GM12878 (cell line): ENCODE results near the gene CD300LG. TPM values are rescaled to one million over a fixed set of nuclear protein-coding genes. Genes with fewer than 3 reads are reported as not detected.

Experiments used
- ATAC-seq: fragments of 200-7000 bp; cut with Tn5 transposase; 3 replicates; pipeline ENCODE4 v1.9.1; 2020; ENCODE audit warnings: mild to moderate bottlenecking, moderate library complexity
- BruUV-seq: library from RNA; stranded (reverse); fragments of 400-500 nt; replicated peaks from 2 replicates; lab custom pipeline; 2021; lab: Mats Ljungman, UMichigan
- CTCF ChIA-PET: fragments of 300-600 bp; sonication (Branson Sonifier 250); formaldehyde crosslinking; extraction: SDS; loops from one replicate; lab custom pipeline; 2021; ENCODE audit warnings: inconsistent platforms; lab: Yijun Ruan, JAX
- POLR2A ChIA-PET: fragments of 350-600 bp; formaldehyde crosslinking; extraction: SDS; loops from one replicate; lab custom pipeline; 2021; ENCODE audit warnings: inconsistent platforms; lab: Charles Lee
- RAD21 ChIA-PET: fragments of 300-600 bp; sonication (Branson Sonifier 250); formaldehyde crosslinking; loops from one replicate; lab custom pipeline; 2023; ENCODE audit warnings: antibody characterized with exemption; ENCODE audit not compliant: unreplicated experiment; lab: Charles Lee
- SMC1A ChIA-PET: fragments of 300-600 bp; sonication (Branson Sonifier 250); formaldehyde crosslinking; loops from one replicate; lab custom pipeline; 2023; ENCODE audit not compliant: unreplicated experiment, uncharacterized antibody; lab: Charles Lee
- DNase-seq: peaks from one replicate; pipeline ENCODE4 v3.0.0-alpha.2; 2011; ENCODE audit warnings: low read depth, low spot score
- FAIRE-seq: peaks from 3 replicates; lab custom pipeline; 2011; peaks lifted over from hg19 to GRCh38; lab: Jason Lieb, UNC
- H2AFZ ChIP-seq: 2 replicates; pipeline ENCODE4 v1.6.0; 2011; ENCODE audit warnings: low read depth, low read length, control low read depth; ENCODE audit not compliant: control insufficient read depth
- H3K27ac ChIP-seq: 2 replicates; pipeline ENCODE4 v1.5.1; 2011; ENCODE audit warnings: control low read depth; ENCODE audit not compliant: control insufficient read depth, insufficient read depth
- H3K27me3 ChIP-seq, 2 experiments: replicated peaks in 1 of 2; 2 replicates each; pipeline versions ENCODE4 v1.6.0 to v1.6.1; 2011; ENCODE audit warnings: low read length in 1 of 2; ENCODE audit not compliant: control insufficient read depth in 2 of 2, insufficient read depth in 2 of 2
- H3K36me3 ChIP-seq, 2 experiments: 2 replicates each; pipeline ENCODE4 v1.5.1; 2011; ENCODE audit warnings: low read length in 1 of 2; ENCODE audit not compliant: control insufficient read depth in 2 of 2, insufficient read depth in 2 of 2
- H3K4me1 ChIP-seq: 2 replicates; pipeline ENCODE4 v1.6.1; 2011; ENCODE audit warnings: mild to moderate bottlenecking, low read length, moderate library complexity, mixed read lengths; ENCODE audit not compliant: control insufficient read depth, insufficient read depth
- H3K4me2 ChIP-seq: 2 replicates; pipeline ENCODE4 v1.6.0; 2011; ENCODE audit warnings: control low read depth; ENCODE audit not compliant: control insufficient read depth, insufficient read depth
- H3K4me3 ChIP-seq: fragments of 200-600 bp; sonication (generic); 2 replicates; pipeline ENCODE4 v1.5.1; 2016
- H3K79me2 ChIP-seq: 2 replicates; pipeline ENCODE4 v1.6.0; 2011; ENCODE audit warnings: low read length; ENCODE audit not compliant: control insufficient read depth, insufficient read depth
- H3K9ac ChIP-seq: 2 replicates; pipeline ENCODE4 v1.8.0; 2011; ENCODE audit warnings: low read length, control low read depth, mixed read lengths; ENCODE audit not compliant: control insufficient read depth, insufficient read depth
- H3K9me3 ChIP-seq: replicated peaks from 3 replicates; pipeline ENCODE4 v1.5.1; 2011; ENCODE audit warnings: mild to moderate bottlenecking, low read length; ENCODE audit not compliant: control insufficient read depth, insufficient read depth
- H4K20me1 ChIP-seq: 2 replicates; pipeline ENCODE4 v1.6.0; 2011; ENCODE audit not compliant: control insufficient read depth, insufficient read depth
- BHLHE40 ChIP-seq, 2 experiments: fragments of 450-650 bp in 1 of 2; IDR thresholded peaks; 2 replicates each; pipeline ENCODE4 v1.6.1; 2011 to 2017; ENCODE audit warnings: low read depth in 2 of 2, borderline replicate concordance in 1 of 2, improper control_type of control experiment in 1 of 2, low read length in 1 of 2, mild to moderate bottlenecking in 1 of 2
- CBX5 ChIP-seq: sonication (generic); IDR thresholded peaks from 2 replicates; pipeline ENCODE4 v1.6.1; 2016; ENCODE audit warnings: low read depth, moderate library complexity, mild to moderate bottlenecking, inconsistent platforms
- E4F1 ChIP-seq: fragments of 450-650 bp; IDR thresholded peaks from 2 replicates; pipeline ENCODE4 v1.6.1; 2018; ENCODE audit warnings: borderline replicate concordance, mild to moderate bottlenecking; ENCODE audit not compliant: partially characterized antibody
- EED ChIP-seq: sonication (generic); IDR thresholded peaks from 2 replicates; pipeline ENCODE4 v1.6.1; 2016; ENCODE audit warnings: antibody characterized with exemption, low read depth
- ETV6 ChIP-seq, 2 experiments: fragments of 450-650 bp in 1 of 2; IDR thresholded peaks in 1 of 2; conservative IDR thresholded peaks in 1 of 2; 2 replicates each; pipeline ENCODE4 v1.6.1; 2014; ENCODE audit warnings: antibody characterized with exemption in 1 of 2, borderline replicate concordance in 1 of 2, low read depth in 1 of 2, mild to moderate bottlenecking in 1 of 2, moderate library complexity in 1 of 2
- IRF3 ChIP-seq: fragments of 450-650 bp; IDR thresholded peaks from 2 replicates; pipeline ENCODE4 v1.6.1; 2014; ENCODE audit warnings: mild to moderate bottlenecking
- JUND ChIP-seq: IDR thresholded peaks from 2 replicates; pipeline ENCODE4 v1.6.1; 2012; ENCODE audit warnings: low read depth, mild to moderate bottlenecking, low read length, improper control_type of control experiment, moderate library complexity
- PML ChIP-seq: IDR thresholded peaks from 2 replicates; pipeline ENCODE4 v1.6.1; 2012; ENCODE audit warnings: low read length, inconsistent platforms
- SREBF2 ChIP-seq: IDR thresholded peaks from 2 replicates; pipeline ENCODE4 v1.6.1; 2012; ENCODE audit warnings: mild to moderate bottlenecking, low read length
- STAT1 ChIP-seq: fragments of 450-650 bp; conservative IDR thresholded peaks from 2 replicates; pipeline ENCODE4 v1.6.1; 2014; ENCODE audit warnings: antibody characterized with exemption, mild to moderate bottlenecking
- STAT3 ChIP-seq: IDR thresholded peaks from 2 replicates; pipeline ENCODE4 v1.6.1; 2011; ENCODE audit warnings: low read depth, low read length, improper control_type of control experiment
- USF1 ChIP-seq: IDR thresholded peaks from 2 replicates; pipeline ENCODE4 v1.6.1; 2011; ENCODE audit warnings: borderline replicate concordance, low read depth, mild to moderate bottlenecking, moderate library complexity, mixed read lengths, low read length; ENCODE audit not compliant: insufficient read depth; ENCODE audit errors: extremely low read length
- WRNIP1 ChIP-seq: IDR thresholded peaks from 2 replicates; pipeline ENCODE4 v1.6.1; 2011; ENCODE audit warnings: low read depth, low read length, improper control_type of control experiment, borderline replicate concordance
- ZBED1 ChIP-seq: IDR thresholded peaks from 2 replicates; pipeline ENCODE4 v1.6.1; 2016; ENCODE audit warnings: borderline replicate concordance
- ZBTB11 ChIP-seq: fragments of 450-650 bp; formaldehyde crosslinking; IDR thresholded peaks from 2 replicates; pipeline ENCODE4 v1.5.0; 2022; ENCODE audit warnings: mild to moderate bottlenecking, missing genetic modification characterization
- WGBS: methylation state at CpG from one replicate; pipeline ENCODE4 v1.1.6; 2016; ENCODE audit warnings: low lambda C conversion rate; ENCODE audit not compliant: insufficient replicate concordance, insufficient coverage; ENCODE audit errors: missing lambda C conversion rate; 5-methylcytosine and 5-hydroxymethylcytosine counted together
- in situ Hi-C: fragments of 300-500 bp; cut with MboI; formaldehyde crosslinking; loops from 9 replicates; pipeline ENCODE4 v1.14.3; 2018; ENCODE audit warnings: mixed read lengths
- intact Hi-C: fragments of 100-400 bp; cut with micrococcal nuclease; formaldehyde crosslinking; loops from one replicate; pipeline ENCODE4 v1.14.2; 2022; ENCODE audit not compliant: unreplicated experiment
- polyA plus RNA-seq, 11 experiments: library from polyadenylated mRNA; depleted of rRNA in 4 of 11; unstranded in 6 of 11; stranded (reverse) in 5 of 11; fragments of >200 nt; fragmentation: Nextera tagmentation in 4 of 11; fragmentation: Illumina TruSeq in 1 of 11; extraction: Ambion mirVana in 4 of 11; extraction: Trizol in 1 of 11; gene quantifications; 1 replicate in 1 of 11; 2 replicates in 10 of 11; pipeline versions ENCODE4 v1.2.1 to v1.2.3, GENCODE V29; 2011 to 2016; ENCODE audit warnings: inconsistent platforms in 2 of 11, missing spikeins in 2 of 11, low read depth in 1 of 11
- total RNA-seq, 4 experiments: library from RNA; depleted of rRNA in 3 of 4; stranded (reverse); fragments of >200 nt in 3 of 4; fragmentation: Illumina TruSeq in 1 of 4; extraction: Trizol in 1 of 4; gene quantifications; 2 replicates each; pipeline versions ENCODE4 v1.2.1 to v1.2.3, GENCODE V29; 2013 to 2021

CD300LG gene
- total and polyA plus RNA-seq, 10 of the 15 experiments (the other 5 are each of a cell fraction or from before 2014, with no cell fraction given) = not detected

GRCh38 chr17:43812396-43813265 lies 34.3 kb upstream of the CD300LG start:
- intact Hi-C loops (no loop called here), in situ Hi-C loops (no loop called here)
- H3K4me2 ChIP-seq = no peak overlapping the region
- H3K9ac ChIP-seq = no peak overlapping the region
- no peak for ATAC-seq
- peaks cover 2 to 3% of the 10 kb centered on the region in 2 experiments for H3K27me3 ChIP-seq
- H3K27ac ChIP-seq = no peak overlapping the region
- ChIA-PET POLR2A (no interaction called here), RAD21 (no interaction called here), SMC1A (no interaction called here), CTCF (no interaction called here)
- WGBS = 14% methylated on average over 10 of the region's 10 CpGs
- BruUV-seq = no TSS peak
- FAIRE-seq = no peak
- H4K20me1 ChIP-seq = no peaks in the 10 kb centered on the region
- no peak overlapping the region for H3K4me3 ChIP-seq
- no peak overlapping the region for H2AFZ ChIP-seq
- no peaks in the 10 kb centered on the region for H3K79me2 ChIP-seq
- H3K36me3 ChIP-seq = no peaks in the 10 kb centered on the region
- no peaks in the 10 kb centered on the region for H3K4me1 ChIP-seq
- no peaks in the 10 kb centered on the region for H3K9me3 ChIP-seq
- no peak for DNase-seq
- TF ChIP-seq ZBED1 (no peak), E4F1 (no peak), STAT3 (no peak), ZBTB11 (CRISPR knock-in tag) (no peak), USF1 (no peak), ETV6 (conservative IDR thresholded peaks at IDR 0.05 in 1 of 2, IDR thresholded peaks at IDR 0.05 in 1 of 2; ENCODE audit: borderline replicate concordance in 1 of 2, low read depth in 1 of 2) (no peak), JUND (no peak), IRF3 (no peak), PML (no peak), CBX5 (no peak), EED (no peak), STAT1 (no peak), BHLHE40 (IDR thresholded peaks at IDR 0.05; ENCODE audit: borderline replicate concordance in 1 of 2, low read depth in 2 of 2, low read length in 1 of 2) (no peak), WRNIP1 (no peak), SREBF2 (no peak)
